ENCODE measurements around the gene MALL.

Gene MALL

GRCh38 chr2:110146183-110146944 is 30.7 kb upstream of the MALL start:
- H3K4me3 ChIP-seq (ENCODE audit: low read depth, low read length), result no peak overlapping the region
- no peak for TF ChIP-seq CTCF (IDR thresholded peaks at IDR 0.05; ENCODE audit: low read depth, low read length)

GRCh38 chr2:110143982-110144381 is 28.4 kb upstream of the MALL start:
- no peak for TF ChIP-seq CTCF (IDR thresholded peaks at IDR 0.05; ENCODE audit: low read depth, low read length)

GRCh38 chr2:110140401-110140800 is 24.8 kb upstream of the MALL start:
- no peak overlapping the region for H3K4me3 ChIP-seq (ENCODE audit: low read depth, low read length)
- no peak for TF ChIP-seq CTCF (IDR thresholded peaks at IDR 0.05; ENCODE audit: low read depth, low read length)

More at GRCh38 chr2:110143982-110144381, 28.4 kb upstream of the MALL start:
- H3K4me3 ChIP-seq (ENCODE audit: low read depth, low read length), result no peak overlapping the region

- no peak overlapping the region for H3K4me3 ChIP-seq (ENCODE audit: low read depth, low read length)
- no peak for TF ChIP-seq CTCF (IDR thresholded peaks at IDR 0.05; ENCODE audit: low read depth, low read length)
These were observed 18.4 kb upstream of the MALL start for GRCh38 chr2:110134025-110134424.

GRCh38 chr2:110131166-110131565 is 15.5 kb upstream of the MALL start:
- H3K4me3 ChIP-seq (ENCODE audit: low read depth, low read length), result no peak overlapping the region
- TF ChIP-seq CTCF (IDR thresholded peaks at IDR 0.05; ENCODE audit: low read depth, low read length), result no peak

GRCh38 chr2:110130757-110131156 is 15.1 kb upstream of the MALL start:
- no peak overlapping the region for H3K4me3 ChIP-seq (ENCODE audit: low read depth, low read length)
- no peak for TF ChIP-seq CTCF (IDR thresholded peaks at IDR 0.05; ENCODE audit: low read depth, low read length)

- no peak overlapping the region for H3K4me3 ChIP-seq (ENCODE audit: low read depth, low read length)
- TF ChIP-seq CTCF (IDR thresholded peaks at IDR 0.05; ENCODE audit: low read depth, low read length), result no peak
These were observed 11.3 kb upstream of the MALL start for GRCh38 chr2:110126906-110127305.
